ENCODE measurements around the gene OCA2.

Gene OCA2

GRCh38 chr15:28093752-28094535, 5.2 kb downstream of the OCA2 start:
- in situ Hi-C loops (cut with MboI; ENCODE audit: low sequenced_read_pairs) = no loop called here

DNA sequence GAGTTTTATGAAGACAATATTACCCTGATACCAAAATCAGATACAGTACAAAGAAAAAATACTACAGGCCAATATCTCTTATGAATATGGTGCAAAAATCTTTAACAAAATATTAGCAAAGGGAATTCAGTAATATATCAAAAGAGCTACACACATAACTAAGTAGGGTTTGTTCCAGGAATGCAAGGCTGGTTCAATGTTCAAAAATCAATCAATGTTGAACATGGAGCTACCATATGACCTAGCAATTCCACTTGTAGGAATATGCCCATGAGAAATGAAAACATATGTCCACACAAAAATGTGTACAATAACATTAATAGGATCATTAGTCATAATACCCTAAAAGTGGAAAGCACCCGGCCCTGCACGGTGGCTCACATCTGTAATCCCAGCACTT, 7.8 kb downstream of the OCA2 start:
- Histone ChIP-seq H3K36me3 (replicated peaks) (no peaks in the 10 kb centered on the region), H3K9me3 (peaks cover 3% of the 10 kb centered on the region; the same call in 1 of the 2 replicates), H3K4me1 (no peaks in the 10 kb centered on the region), H3K27me3 (ENCODE audit: low read depth) (no peaks in the 10 kb centered on the region; the same call in 1 of the 2 replicates), H3K4me3 (no peak overlapping the region)
- DNase-seq (ENCODE audit: low spot score in 2 of 2) = no peak
- in situ Hi-C loops (cut with MboI; ENCODE audit: low sequenced_read_pairs) = no loop called here

More at GRCh38 chr15:28093752-28094535, 5.2 kb downstream of the OCA2 start:
- Histone ChIP-seq H3K4me3 (no peak overlapping the region), H3K27me3 (ENCODE audit: low read depth) (no peaks in the 10 kb centered on the region), H3K4me1 (peaks cover 7% of the 10 kb centered on the region), H3K36me3 (replicated peaks) (no peaks in the 10 kb centered on the region), H3K9me3 (peaks cover 3% of the 10 kb centered on the region; the same call in 1 of the 2 replicates)
- DNase-seq (ENCODE audit: low spot score in 2 of 2) = no peak

GRCh38 chr15:28086175-28086703, 12.9 kb downstream of the OCA2 start:
- no peak overlapping the region for H3K4me3 ChIP-seq
- in situ Hi-C loops (cut with MboI; ENCODE audit: low sequenced_read_pairs) = no loop called here
- no peaks in the 10 kb centered on the region; the same call in 1 of the 2 replicates for H3K27me3 ChIP-seq (ENCODE audit: low read depth)
- H3K4me1 ChIP-seq = no peaks in the 10 kb centered on the region
- no peaks in the 10 kb centered on the region for H3K36me3 ChIP-seq (replicated peaks)
- H3K9me3 ChIP-seq = peaks cover under 1% of the 10 kb centered on the region; the same call in 1 of the 2 replicates
- DNase-seq (ENCODE audit: low spot score in 2 of 2) = peak; percentile 52 to 70

- no peaks in the 10 kb centered on the region for H3K9me3 ChIP-seq
- in situ Hi-C loops (cut with MboI; ENCODE audit: low sequenced_read_pairs) = no loop called here
- no peaks in the 10 kb centered on the region for H3K36me3 ChIP-seq (replicated peaks)
- DNase-seq (ENCODE audit: low spot score in 2 of 2) = no peak
- no peaks in the 10 kb centered on the region for H3K4me1 ChIP-seq
- H3K4me3 ChIP-seq = no peak overlapping the region
- no peaks in the 10 kb centered on the region; the same call in 1 of the 2 replicates for H3K27me3 ChIP-seq (ENCODE audit: low read depth)
These were observed 13.5 kb downstream of the OCA2 start for GRCh38 chr15:28085489-28086174.

- no peaks in the 10 kb centered on the region for H3K36me3 ChIP-seq (replicated peaks)
- no peaks in the 10 kb centered on the region for H3K9me3 ChIP-seq
- DNase-seq (ENCODE audit: low spot score in 2 of 2) = no peak
- no peaks in the 10 kb centered on the region; the same call in 1 of the 2 replicates for H3K27me3 ChIP-seq (ENCODE audit: low read depth)
- in situ Hi-C loops (cut with MboI; ENCODE audit: low sequenced_read_pairs) = no loop called here
- H3K4me1 ChIP-seq = no peaks in the 10 kb centered on the region
- no peak overlapping the region for H3K4me3 ChIP-seq
These were observed 14.6 kb downstream of the OCA2 start for GRCh38 chr15:28084547-28084946.

DNA sequence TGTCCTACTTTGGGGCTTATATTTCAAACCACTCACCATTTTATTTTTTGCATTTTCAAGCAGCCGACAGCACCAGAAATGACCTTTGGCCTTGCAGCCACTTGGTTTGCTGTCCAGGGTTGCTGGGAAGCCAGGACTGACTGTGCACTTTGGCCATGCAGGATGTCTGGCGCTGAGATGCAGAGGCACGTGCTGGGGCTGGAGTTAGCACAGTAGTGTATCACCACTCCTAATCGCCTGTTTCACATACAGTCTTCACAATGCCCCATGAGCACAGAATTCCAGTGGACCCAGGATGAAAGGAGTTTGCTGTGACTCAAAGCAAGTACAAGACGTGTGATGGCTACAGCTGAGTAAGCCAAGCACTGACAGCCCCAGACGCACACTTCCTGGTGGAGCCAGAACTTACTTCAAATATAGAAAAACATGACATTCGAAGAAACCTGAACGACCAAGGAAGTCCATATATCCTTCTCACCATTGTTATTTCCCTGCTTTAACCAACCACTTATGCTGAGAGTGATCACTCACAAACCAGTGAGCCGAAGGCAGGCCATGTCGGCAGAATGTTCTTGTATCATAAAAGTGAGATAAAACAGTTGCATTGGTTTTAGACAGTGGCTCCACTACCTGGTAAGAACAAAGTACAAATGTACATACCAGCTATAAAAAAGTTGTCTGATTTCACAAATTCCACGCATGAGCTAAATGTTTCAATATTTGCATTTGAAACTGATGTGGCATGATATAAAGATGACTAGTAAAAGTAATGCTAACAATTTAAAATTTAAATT, 16.0 kb downstream of the OCA2 start:
- Histone ChIP-seq H3K4me3 (no peak overlapping the region), H3K27me3 (ENCODE audit: low read depth) (no peaks in the 10 kb centered on the region; the same call in 1 of the 2 replicates), H3K36me3 (replicated peaks) (no peaks in the 10 kb centered on the region), H3K9me3 (no peaks in the 10 kb centered on the region), H3K4me1 (no peaks in the 10 kb centered on the region)
- DNase-seq (ENCODE audit: low spot score in 2 of 2) = no peak
- in situ Hi-C loops (cut with MboI; ENCODE audit: low sequenced_read_pairs) = no loop called here

GRCh38 chr15:28081594-28081993, 17.5 kb downstream of the OCA2 start:
- H3K36me3 ChIP-seq (replicated peaks) = no peaks in the 10 kb centered on the region
- H3K4me1 ChIP-seq = no peaks in the 10 kb centered on the region
- no peaks in the 10 kb centered on the region; the same call in 1 of the 2 replicates for H3K27me3 ChIP-seq (ENCODE audit: low read depth)
- in situ Hi-C loops (cut with MboI; ENCODE audit: low sequenced_read_pairs) = no loop called here
- no peak overlapping the region for H3K4me3 ChIP-seq
- H3K9me3 ChIP-seq = no peaks in the 10 kb centered on the region
- no peak for DNase-seq (ENCODE audit: low spot score in 2 of 2)

DNA sequence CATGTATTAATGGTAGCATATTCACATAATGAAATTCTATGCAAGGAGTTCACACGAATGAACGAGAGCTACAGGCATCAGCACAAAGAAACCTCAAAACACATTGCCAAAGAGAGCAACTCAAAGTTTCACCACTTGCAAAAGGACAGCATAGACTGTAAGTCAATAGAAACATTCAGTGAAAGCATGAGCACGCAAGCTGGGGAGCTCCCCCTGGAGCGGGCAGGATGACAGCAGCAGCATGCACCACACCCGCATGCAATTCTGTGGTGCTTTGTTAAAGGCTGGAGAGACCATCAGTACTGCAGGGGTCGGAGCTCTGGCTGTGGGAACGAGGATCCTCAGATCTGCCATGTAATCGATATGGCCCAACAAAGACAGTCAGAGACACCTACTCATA, 18.7 kb downstream of the OCA2 start:
- Histone ChIP-seq H3K4me1 (no peaks in the 10 kb centered on the region), H3K4me3 (no peak overlapping the region), H3K36me3 (replicated peaks) (no peaks in the 10 kb centered on the region), H3K27me3 (ENCODE audit: low read depth) (no peaks in the 10 kb centered on the region), H3K9me3 (no peaks in the 10 kb centered on the region)
- in situ Hi-C loops (cut with MboI; ENCODE audit: low sequenced_read_pairs) = no loop called here
- no peak for DNase-seq (ENCODE audit: low spot score in 2 of 2)

- no peak for DNase-seq (ENCODE audit: low spot score in 2 of 2)
- Histone ChIP-seq H3K4me1 (no peaks in the 10 kb centered on the region), H3K36me3 (replicated peaks) (no peaks in the 10 kb centered on the region), H3K4me3 (no peak overlapping the region), H3K27me3 (ENCODE audit: low read depth) (no peaks in the 10 kb centered on the region), H3K9me3 (no peaks in the 10 kb centered on the region)
- in situ Hi-C loops (cut with MboI; ENCODE audit: low sequenced_read_pairs) = no loop called here
These were observed 19.7 kb downstream of the OCA2 start for GRCh38 chr15:28079313-28079969.

DNA sequence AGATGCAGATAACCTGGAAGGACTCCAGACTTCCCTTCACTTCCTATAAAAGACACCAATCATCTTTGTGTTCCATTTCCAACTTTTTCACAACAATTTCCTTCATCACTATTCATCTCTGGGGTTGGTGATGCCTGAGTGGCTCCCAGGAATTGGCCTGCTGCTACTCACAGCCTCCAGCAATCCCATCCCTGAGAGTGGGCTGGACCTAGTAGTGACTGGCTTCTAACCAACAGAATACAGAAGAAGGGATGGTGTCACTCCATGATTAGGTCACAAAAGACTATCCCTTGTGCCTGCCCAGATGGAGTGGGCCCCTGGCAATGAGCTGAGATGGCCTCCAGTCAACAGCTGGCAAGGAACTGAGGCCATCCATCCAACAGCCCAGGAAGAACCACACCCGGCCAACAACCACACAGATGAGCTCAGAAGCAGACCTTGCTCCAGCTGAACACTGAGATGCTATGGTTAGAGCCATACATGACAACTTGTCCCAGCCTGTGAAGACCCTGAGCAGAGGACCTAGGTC, 20.9 kb downstream of the OCA2 start:
- Histone ChIP-seq H3K36me3 (replicated peaks) (no peaks in the 10 kb centered on the region), H3K4me1 (no peaks in the 10 kb centered on the region), H3K9me3 (no peaks in the 10 kb centered on the region), H3K4me3 (no peak overlapping the region), H3K27me3 (ENCODE audit: low read depth) (no peaks in the 10 kb centered on the region)
- no peak for DNase-seq (ENCODE audit: low spot score in 2 of 2)
- in situ Hi-C loops (cut with MboI; ENCODE audit: low sequenced_read_pairs) = no loop called here

GRCh38 chr15:28075573-28075972, 23.5 kb downstream of the OCA2 start:
- DNase-seq (ENCODE audit: low spot score in 2 of 2) = no peak
- no peaks in the 10 kb centered on the region for H3K36me3 ChIP-seq (replicated peaks)
- in situ Hi-C loops (cut with MboI; ENCODE audit: low sequenced_read_pairs) = no loop called here
- H3K27me3 ChIP-seq (ENCODE audit: low read depth) = no peaks in the 10 kb centered on the region
- no peaks in the 10 kb centered on the region for H3K9me3 ChIP-seq
- no peak overlapping the region for H3K4me3 ChIP-seq
- no peaks in the 10 kb centered on the region for H3K4me1 ChIP-seq

DNA sequence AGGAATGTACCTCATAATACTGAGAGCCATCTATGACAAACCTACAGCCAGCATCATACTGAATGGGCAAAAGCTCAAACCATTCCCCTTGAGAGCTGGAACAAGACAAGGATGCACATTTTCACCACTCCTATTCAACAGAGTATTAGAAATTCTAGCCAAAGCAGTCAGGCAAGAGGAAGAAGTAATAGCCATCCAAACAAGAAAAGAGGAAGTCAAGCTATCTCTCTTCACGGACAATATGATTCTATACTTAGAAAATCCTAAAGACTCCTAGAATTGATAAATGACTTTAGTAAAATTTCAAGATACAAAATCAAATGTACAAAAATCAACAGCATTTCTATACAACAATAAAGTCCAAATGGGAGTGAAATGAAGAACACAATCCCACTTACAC, 30.2 kb downstream of the OCA2 start:
- no peaks in the 10 kb centered on the region for H3K27me3 ChIP-seq (ENCODE audit: low read depth)
- no peak overlapping the region for H3K4me3 ChIP-seq
- no peaks in the 10 kb centered on the region for H3K9me3 ChIP-seq
- DNase-seq (ENCODE audit: low spot score in 2 of 2) = no peak
- no peaks in the 10 kb centered on the region for H3K36me3 ChIP-seq (replicated peaks)
- in situ Hi-C loops (cut with MboI; ENCODE audit: low sequenced_read_pairs) = no loop called here
- H3K4me1 ChIP-seq = no peaks in the 10 kb centered on the region

- in situ Hi-C loops (cut with MboI; ENCODE audit: low sequenced_read_pairs) = no loop called here
- no peak for DNase-seq (ENCODE audit: low spot score in 2 of 2)
- H3K27me3 ChIP-seq (ENCODE audit: low read depth) = no peaks in the 10 kb centered on the region
- no peaks in the 10 kb centered on the region for H3K9me3 ChIP-seq
- no peaks in the 10 kb centered on the region for H3K36me3 ChIP-seq (replicated peaks)
- no peak overlapping the region for H3K4me3 ChIP-seq
- H3K4me1 ChIP-seq = no peaks in the 10 kb centered on the region
These were observed 32.9 kb downstream of the OCA2 start for GRCh38 chr15:28066231-28066630.

Data from HAP-1 (cell line).